ENCODE results near the gene CREB5.

- TF ChIP-seq, protein P1, sequence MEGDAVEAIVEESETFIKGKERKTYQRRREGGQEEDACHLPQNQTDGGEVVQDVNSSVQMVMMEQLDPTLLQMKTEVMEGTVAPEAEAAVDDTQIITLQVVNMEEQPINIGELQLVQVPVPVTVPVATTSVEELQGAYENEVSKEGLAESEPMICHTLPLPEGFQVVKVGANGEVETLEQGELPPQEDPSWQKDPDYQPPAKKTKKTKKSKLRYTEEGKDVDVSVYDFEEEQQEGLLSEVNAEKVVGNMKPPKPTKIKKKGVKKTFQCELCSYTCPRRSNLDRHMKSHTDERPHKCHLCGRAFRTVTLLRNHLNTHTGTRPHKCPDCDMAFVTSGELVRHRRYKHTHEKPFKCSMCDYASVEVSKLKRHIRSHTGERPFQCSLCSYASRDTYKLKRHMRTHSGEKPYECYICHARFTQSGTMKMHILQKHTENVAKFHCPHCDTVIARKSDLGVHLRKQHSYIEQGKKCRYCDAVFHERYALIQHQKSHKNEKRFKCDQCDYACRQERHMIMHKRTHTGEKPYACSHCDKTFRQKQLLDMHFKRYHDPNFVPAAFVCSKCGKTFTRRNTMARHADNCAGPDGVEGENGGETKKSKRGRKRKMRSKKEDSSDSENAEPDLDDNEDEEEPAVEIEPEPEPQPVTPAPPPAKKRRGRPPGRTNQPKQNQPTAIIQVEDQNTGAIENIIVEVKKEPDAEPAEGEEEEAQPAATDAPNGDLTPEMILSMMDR (conservative IDR thresholded peaks at IDR 0.05; ENCODE audit: low read length): no peak
- no peak for TF ChIP-seq EZH2phosphoT487 (IDR thresholded peaks at IDR 0.05; ENCODE audit: borderline replicate concordance)
Measured at GRCh38 chr7:28799619-28800018, 387.3 kb downstream of the CREB5 start.

All from Loucy (cell line).